GM19324 (cell line): ENCODE data around the gene SCN9A.
"Not testable (repeated sequence)": the region's sequence is repeated elsewhere in the genome, so short reads cannot be mapped to it uniquely, and the experiment has no call there.

ENCODE experiments used
- ATAC-seq: cut with Tn5 transposase; IDR thresholded peaks from one replicate; pipeline ENCODE4 v1.9.1; 2021; ENCODE audit warnings: mild to moderate bottlenecking, moderate library complexity; ENCODE audit not compliant: unreplicated experiment, low FRiP score

The SCN9A gene

DNA sequence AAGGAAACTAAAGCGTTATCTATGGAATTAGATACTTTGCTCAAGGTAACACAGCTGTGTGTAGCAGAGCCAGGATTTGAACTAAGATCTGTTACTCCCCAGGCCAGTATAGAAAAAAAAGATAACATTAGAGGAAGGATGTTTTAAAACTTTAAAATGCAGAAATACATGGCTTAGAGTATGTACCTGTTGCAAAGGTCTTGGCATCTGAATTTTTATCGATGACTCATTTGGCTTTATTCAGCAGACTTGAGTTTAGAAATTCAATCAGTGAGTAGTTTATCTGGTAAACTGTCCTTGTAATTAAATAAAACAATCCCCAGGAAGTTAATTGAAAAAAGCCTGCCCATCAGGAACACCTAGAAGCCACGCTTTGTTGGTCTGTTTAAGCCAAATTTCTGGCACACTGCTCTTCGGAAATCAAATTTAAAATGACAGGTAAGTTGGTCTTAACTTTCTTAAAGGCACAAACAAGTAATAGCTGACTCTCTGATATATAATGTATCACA, 36.9 kb downstream of the SCN9A start:
- no peak for ATAC-seq

DNA sequence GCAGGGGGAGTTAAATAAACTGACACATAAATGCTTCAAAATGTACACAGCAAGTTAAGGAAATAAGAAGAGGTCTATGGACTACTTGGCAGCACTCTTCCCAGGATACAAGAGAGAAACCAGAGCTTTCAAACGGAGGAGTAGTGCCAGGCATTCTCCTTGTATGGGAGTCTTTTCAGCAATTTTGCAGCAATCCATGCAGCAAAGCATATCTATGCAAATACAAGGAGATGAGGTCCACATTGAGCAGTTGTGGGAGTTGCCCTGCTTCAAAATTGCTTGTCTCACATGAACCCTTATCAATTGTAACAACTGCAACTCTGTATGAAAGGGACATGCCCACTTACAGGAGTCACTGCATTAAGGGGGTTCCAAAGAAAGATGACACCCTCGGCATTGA, 37.8 kb downstream of the SCN9A start:
- no peak for ATAC-seq

DNA sequence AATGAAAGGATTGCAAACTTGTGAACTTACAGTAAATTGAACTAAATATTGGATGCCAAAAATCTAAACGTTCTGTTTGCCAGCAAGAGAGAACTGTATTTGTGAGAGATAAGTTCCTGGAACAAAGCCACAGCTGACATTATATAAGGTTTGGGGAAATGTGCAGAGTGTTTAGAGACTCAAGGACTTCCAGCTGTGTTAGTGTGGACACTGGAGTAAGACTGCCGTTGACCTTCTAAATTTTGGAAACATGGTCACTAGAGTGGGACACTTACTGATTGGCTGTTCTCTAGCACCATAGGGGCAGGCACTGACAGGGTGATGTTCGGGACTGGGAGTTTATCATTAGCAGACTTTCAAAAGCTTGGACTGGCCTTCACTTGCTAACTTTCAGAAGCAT, 40.5 kb downstream of the SCN9A start:
- ATAC-seq: no peak

DNA sequence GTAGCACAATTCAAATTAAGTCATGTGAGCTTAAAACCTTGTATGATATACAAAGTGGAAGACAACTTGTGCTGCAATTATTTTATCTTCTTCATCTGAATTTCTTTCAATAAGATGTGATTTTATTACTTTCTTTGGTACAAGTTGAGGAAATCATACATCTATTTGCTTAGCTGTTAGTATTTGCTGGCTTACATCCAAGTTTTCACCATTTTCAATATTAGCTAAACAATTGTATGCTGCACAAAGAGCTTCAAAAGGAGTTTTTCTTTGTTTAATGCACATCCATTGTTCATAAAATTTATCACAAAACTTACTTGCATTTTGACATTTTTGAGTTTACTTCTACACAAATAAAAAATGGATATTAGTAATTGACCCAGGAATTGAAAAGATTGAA, 40.9 kb downstream of the SCN9A start:
- ATAC-seq: no peak

DNA sequence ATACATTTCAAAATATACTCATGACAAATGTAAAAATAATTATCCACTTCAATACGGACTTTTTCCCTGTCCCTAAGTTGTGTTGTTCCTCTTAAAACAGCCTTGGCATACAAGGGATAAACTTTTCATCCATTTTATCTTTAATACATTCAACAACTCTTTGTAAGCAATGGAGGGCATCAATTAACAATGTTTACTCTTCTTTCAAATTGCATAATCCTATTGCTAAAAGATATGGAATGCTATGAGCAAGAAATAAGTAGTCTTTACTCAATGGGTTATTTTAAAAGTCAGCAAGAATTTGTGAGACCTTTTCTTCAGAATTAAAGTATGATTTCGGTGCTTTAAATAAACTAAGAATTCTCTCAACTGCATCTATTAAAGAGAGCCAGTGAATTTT, 41.9 kb downstream of the SCN9A start:
- no peak for ATAC-seq

DNA sequence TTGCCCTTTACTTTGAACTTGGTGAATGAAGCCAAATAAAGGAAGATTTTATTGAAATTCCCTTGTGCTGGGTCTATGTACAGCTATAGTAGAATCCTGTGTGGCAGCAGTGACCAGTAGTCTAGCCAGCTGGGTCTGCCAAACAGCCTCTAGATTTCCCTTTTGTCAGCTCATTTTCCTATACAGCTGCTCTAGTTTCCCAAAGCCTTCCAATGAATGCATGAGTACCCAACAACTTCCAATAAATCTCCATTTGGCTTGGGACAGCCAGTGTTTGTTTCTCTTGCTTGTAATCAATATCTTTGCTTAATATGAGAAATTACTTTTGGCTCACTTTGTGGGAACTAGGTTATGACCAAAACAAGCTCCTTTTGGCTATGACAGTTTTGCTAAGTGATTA, 43.6 kb downstream of the SCN9A start:
- no peak for ATAC-seq

DNA sequence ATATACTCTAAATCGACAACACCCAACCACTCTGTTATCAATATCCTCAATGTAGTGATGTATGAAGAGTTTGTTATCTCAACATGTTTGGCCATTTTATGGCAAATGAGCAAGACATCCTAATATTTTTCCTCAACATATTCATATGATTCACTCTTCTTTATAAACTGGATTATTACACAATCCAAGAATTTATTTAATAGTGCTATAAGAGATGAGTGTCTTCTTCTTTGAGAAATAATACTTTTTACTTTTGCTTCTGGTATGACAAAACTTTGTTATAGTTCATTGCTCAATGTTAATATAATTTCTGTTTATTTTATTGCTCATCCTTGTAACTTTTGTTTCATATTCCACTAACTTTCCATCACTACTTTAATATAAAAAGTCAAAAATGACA, 44.3 kb downstream of the SCN9A start:
- no peak for ATAC-seq

DNA sequence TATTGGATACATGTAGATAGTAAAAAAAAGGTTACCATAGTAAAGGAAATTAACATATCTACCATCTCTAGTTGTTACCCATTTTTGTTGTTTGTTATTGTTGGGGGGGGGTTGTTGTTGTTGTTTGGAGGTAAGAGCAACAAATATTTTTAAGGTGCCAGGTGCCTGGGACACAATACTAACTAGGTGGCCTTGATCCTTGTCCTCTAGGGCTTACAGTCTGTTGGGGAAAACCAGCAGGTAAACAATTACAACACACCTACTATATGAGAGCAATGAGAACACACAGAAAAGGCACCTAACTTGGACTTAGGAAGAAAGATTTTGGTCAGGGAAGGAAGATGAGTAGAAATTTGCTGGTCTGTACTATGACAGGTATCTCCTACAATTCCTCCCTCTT, 46.3 kb downstream of the SCN9A start:
- ATAC-seq: no peak

DNA sequence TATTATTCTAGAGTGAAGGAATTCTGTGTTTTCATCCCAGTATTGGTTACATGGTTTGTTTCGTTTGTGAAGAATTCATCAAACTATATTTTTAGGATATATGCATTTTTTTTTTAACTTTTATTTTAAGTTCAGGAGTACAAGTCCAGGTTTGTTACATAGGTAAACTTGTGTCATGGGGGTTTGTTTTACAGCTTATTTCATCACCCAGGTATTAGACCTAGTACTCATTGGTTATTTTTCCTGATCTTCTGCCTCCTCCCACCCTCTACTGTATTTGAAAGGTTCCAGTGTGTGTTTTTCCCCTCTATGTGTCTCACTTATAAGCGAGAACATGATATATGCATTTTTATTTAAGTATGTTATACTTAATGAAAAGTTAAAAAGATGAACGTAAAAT, 47.6 kb downstream of the SCN9A start:
- ATAC-seq: no peak

DNA sequence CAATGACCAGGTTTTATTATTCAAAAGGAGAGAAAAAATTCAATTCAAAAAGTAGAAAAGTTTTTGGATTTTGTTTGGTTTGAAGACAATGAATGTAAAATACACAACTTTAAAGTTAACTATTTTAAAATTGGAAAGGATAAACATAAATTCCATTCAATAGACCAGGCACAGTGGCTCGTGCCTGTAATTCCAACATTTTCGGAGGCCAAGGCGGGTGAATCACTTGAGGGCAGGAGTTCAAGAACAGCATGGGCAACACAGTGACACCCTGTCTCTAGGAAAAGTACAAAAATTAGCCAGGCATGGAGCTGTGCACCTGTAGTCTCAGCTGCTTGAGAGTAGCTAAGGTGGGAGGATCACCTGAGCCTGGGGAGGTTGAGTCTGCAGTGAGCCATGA, 54.7 kb downstream of the SCN9A start:
- ATAC-seq: no peak

DNA sequence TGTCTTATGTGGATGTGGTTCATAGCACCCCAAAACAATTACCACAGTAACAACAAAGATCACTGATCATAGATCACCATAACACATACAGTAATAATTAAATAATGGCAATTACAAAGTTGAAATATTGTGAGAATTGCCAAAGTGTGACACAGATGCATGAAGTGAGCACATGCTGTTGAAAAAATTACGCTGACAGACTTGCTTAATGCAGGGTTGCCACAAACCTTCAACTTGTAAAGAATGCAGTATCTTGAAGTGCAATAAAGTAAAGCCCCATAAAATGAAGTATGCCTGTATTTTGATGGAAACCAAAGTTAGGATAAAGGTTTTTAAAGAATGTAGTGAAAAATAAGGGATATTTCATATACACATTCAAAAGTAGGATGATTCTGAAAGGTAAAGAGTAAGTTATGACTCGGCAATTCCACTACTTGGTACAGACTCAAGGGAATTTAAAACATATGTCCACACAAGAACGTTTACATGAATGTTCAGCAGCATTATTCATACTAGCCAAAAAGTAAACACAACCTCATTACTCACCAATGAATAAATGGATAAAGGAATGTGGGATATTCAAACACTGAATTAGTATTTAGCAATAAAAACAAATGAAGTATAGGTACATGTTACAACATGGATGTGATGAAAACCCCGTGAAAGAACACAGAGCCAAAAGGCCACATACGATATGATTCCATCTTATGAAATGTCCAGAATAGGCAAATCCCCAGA, 61.6 kb downstream of the SCN9A start:
- ATAC-seq: no peak

DNA sequence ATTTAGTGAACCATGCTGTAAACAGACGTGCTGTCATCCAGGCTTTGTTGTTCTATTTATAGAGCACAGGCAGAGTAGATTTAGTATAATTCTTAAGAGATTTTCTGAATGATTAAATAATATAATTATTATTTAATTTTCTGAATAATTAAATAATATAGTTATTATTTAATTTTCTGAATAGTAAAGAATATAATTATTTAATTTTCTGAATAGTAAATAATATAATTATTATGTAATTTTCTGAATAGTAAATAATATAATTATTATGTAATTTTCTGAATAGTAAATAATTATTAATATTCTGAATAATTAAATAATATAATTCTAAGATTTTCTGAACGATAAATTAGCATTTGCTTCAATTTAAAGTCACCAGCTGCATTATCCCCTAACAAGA, 62.9 kb downstream of the SCN9A start:
- not testable (repeated sequence) for ATAC-seq

DNA sequence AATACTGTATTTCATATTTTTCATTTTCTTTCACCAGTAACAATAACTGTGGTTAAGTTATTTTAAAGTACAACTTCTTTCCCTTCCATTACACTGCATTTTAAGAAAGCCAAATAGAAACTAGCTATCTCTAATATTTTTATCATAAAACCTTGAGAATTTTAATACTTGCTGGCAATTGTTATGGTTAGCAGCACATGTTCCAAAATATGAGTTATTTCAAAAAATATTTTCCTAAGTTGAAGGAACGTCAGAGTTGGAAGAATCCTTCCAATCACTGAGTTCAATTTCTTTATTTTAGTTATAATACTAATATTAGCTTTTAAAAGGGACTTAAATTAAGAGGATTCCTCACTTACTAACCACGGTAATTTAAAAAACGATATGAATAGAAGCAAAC, 68.4 kb downstream of the SCN9A start:
- ATAC-seq: no peak

DNA sequence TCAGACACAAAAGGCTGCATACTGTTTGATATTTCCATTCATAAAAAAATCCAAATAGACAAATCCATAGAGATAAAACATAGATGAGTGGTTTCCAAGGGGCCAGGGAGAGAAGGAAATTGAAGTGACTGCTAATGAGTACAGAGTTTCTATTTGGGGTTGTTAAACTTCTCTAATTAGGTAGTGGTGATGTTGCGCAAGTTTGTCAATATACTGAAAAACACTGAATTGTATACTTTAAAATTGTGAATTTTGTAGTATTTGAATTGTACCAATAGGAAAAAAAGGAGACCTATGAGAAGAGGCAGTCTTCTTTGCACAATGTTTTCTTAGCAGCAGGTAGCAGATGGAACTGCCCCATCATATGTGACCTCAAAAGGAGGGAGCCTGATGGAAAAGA, 71.1 kb downstream of the SCN9A start:
- no peak for ATAC-seq

DNA sequence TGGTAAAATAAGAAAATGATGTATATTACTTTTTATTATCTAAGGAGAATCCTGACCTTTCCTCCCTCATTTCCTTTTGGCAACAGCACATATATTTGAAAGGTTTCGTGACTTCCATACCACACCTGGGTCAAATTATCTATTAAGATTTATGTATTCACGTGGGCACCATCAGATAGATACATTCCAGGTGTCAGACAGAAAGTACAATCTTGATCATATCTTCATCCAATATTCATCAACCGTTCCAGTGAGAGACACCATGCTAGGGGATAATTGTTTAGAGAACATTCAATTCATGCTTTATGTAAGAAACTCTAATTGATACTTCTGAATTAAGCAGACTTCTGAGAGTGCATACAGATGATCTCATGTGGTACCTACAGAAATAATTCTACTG, 73.7 kb downstream of the SCN9A start:
- no peak for ATAC-seq

DNA sequence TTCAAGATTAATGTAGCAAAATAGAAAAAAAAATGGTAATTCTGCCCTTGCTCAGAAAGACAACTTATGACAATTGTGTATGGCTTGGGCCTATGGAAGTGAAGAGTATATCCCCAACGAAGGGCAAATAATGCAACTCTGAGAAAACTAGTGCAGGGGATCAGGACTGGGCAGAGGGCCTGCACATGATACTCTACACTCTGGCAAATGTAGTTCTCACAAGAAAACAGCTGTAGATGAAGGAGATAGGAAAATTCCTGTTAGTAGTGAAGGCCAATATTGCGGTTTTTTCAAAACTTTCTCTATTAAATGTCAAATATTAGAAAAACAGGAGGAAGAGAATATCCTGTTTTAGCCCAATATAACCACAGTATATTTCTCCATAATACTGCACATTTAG, 77.8 kb downstream of the SCN9A start:
- no peak for ATAC-seq

DNA sequence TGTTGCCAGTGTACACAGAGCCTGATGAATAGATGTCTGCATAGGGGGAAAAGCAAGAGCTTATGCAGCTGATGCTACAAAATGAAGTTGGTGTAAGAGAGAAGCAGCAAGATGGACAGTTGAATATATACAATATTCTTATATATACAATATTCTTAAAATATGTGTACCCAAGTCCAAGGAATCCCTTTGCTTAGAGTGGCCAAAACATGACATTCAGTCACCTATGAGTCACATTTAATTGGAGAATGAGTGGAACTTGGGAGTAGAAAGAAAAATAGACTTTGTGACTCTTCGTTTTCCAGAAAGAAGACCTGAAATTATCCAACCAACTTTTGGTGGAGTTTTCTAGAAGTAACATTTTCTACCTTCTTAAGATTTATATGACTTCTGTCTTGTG, 81.8 kb downstream of the SCN9A start:
- no peak for ATAC-seq

DNA sequence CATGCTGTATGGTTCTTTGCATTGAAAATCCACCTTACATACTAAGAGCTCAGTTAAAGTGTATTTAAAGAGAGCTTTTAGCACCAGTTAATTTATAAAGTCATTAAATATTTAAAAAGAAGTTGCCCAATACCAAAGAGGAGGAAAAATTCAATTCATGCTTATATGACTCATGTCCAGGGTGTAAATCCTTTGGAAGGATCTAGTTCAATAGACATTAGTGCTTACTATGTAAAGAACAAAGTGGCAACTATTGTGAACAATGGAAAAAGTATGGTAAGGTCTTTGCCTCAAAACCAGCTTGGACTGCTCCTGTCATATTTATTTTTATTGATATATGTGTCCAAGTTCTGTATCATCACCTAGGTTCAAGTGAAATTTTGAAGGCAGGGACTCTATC, 90.5 kb downstream of the SCN9A start:
- no peak for ATAC-seq

DNA sequence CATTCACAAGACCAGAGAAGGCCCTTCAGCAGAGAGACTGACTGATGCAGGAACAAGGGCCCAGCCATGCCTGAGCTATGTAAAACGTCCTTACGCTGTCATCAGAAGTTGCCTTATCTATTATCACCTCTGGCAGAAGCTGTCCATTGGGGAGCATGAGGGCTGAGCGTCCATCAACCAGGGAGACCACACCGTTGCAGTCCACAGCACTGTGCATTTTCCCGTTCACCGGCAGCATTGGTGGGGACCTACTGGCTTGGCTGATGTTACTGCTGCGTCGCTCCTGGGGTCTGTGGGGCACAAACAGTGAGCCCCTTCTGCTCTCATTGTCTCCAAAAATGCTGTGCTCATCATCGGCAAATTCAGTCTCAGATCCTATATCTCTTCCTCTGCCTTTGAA, 91.4 kb downstream of the SCN9A start:
- ATAC-seq: no peak

DNA sequence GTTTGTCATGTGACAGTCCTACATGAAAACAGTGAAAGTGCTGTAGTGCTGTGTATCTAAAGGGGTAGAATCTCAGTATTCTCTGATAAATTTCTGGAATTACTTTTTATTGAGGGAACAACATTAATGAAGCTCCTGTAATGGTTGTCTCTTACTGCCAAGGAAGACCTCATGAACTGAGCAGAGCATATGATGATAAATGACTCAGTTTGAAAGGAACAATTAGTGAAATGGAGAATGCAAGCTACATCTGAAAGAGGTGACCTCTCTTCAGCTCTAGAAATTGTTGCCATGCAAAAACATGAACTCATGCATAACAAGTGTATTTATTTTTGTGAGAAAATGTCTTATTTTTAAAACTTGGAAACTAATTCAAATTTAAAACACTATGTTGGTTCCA, 93.6 kb downstream of the SCN9A start:
- ATAC-seq: no peak

DNA sequence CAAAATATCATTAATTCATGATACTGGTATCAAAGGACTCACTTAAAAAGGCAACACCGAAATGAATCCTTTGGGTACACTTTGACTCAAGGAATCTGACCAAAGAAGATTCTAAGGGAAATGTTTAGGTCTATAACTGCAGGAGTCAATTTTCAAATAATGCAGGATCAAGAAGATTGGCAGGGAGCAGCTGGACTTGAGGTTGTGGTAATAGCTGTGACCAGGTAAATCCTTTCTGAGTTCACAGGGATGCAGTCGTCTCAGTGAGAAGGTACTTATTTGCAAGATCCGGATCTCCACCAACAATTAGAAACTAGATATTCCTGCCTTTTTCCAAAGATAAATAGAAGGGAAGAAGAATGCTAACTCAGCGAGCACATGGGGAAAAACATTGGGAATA, 96.9 kb downstream of the SCN9A start:
- ATAC-seq: no peak

DNA sequence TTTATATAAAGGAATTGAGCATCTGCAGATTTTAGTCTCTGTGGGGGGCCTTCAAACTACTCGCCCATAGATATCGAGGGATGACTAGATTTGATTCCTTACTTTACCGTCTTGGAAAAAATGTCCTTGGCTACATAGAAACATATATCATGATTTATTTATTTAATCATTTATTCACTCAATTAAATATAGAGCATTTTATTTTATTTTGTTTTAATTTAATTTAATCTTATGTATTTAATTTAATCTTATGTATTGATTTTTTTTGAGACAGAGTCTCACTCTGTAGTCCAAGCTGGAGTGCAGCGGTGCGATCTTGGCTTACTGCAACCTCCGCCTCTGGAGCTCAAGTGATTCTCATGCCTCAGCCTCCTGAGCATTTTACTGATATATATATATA, 105.4 kb downstream of the SCN9A start:
- ATAC-seq: no peak

DNA sequence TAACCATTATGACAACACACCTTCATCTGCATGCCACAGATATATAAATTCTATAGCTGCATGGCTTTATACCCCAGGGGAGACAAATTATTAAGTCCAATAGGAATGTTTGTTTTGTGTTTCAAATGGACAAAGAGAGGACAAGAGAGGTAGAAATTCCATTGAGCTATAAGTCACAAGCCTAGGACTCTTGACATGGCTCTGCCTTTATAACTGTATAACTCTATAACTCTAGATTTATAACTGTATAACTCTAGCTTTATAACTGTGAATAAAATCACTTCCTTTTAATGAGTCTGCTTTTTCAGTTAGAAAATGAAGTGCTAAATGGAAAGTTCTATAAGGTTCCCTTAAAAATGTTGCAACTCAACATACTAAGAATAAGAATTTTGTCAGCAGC, 106.4 kb downstream of the SCN9A start:
- ATAC-seq: no peak
